HEK293T (cell line): ENCODE results near the gene ARRB1.
"Not testable (repeated sequence)": the region's sequence is repeated elsewhere in the genome, so short reads cannot be mapped to it uniquely, and the experiment has no call there.

Source experiments
- BHLHE40 ChIP-seq: fragments of 450-650 bp; IDR thresholded peaks from 2 replicates; pipeline ENCODE4 v1.6.1; 2016; ENCODE audit warnings: mild to moderate bottlenecking, moderate library complexity, borderline replicate concordance
- ELF4 ChIP-seq: fragments of 450-650 bp; IDR thresholded peaks from 2 replicates; pipeline ENCODE4 v1.6.1; 2017; ENCODE audit warnings: antibody characterized with exemption
- FOXA1 ChIP-seq: fragments of 450-650 bp; IDR thresholded peaks from 2 replicates; pipeline ENCODE4 v1.6.1; 2016; ENCODE audit warnings: mild to moderate bottlenecking
- HDGF ChIP-seq: fragments of 450-650 bp; IDR thresholded peaks from 2 replicates; pipeline ENCODE4 v1.6.1; 2017; ENCODE audit warnings: antibody characterized with exemption, borderline replicate concordance
- PKNOX1 ChIP-seq: fragments of 450-650 bp; IDR thresholded peaks from 2 replicates; pipeline ENCODE4 v1.6.1; 2016
- SP1 ChIP-seq: fragments of 450-650 bp; IDR thresholded peaks from 2 replicates; pipeline ENCODE4 v1.6.1; 2017
- SUZ12 ChIP-seq: fragments of 450-650 bp; IDR thresholded peaks from 2 replicates; pipeline ENCODE4 v1.6.1; 2016; ENCODE audit warnings: mild to moderate bottlenecking
- TARDBP ChIP-seq: fragments of 450-650 bp; IDR thresholded peaks from 2 replicates; pipeline ENCODE4 v1.6.1; 2016
- ZNF384 ChIP-seq: fragments of 450-650 bp; IDR thresholded peaks from 2 replicates; pipeline ENCODE4 v1.6.1; 2016

GRCh38 chr11:75304941-75305340 is 46.5 kb downstream of the ARRB1 start:
- not testable (repeated sequence) for TF ChIP-seq ELF4, ZNF384, HDGF, SUZ12, BHLHE40, FOXA1, SP1, PKNOX1, TARDBP
